Measurements from ENCODE around the gene ADISSP.
A peak's percentile ranks its signal among the peaks of the same experiment; 100 is the strongest.

The ADISSP gene

GRCh38 chr20:3755269-3755668, 12.3 kb downstream of the ADISSP start:
- no peak for DNase-seq (ENCODE audit: low read depth in 2 of 2)

DNA sequence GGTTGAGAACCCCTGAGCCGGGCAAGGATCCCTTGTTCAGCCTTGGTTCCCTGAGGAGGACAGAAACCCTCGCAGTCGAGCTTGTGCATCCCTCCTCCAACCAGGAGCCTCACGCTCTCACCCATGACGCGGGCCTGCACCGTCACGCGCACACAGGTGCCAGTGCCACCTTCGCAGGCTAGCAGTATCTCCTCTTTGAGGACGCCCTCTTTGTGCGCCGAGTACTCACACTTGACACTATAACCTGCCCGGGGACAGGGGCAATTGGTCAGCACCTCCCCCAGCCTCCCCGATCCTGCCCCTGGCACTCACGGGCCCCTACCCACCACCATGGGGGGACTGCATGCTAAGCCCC, 13.3 kb downstream of the ADISSP start:
- DNase-seq (ENCODE audit: low read depth in 2 of 2) = no peak

- DNase-seq (ENCODE audit: low read depth in 2 of 2) = no peak
Measured at GRCh38 chr20:3753501-3754275, 13.9 kb downstream of the ADISSP start.

GRCh38 chr20:3753098-3753497, 14.5 kb downstream of the ADISSP start:
- no peak for DNase-seq (ENCODE audit: low read depth in 2 of 2)

DNA sequence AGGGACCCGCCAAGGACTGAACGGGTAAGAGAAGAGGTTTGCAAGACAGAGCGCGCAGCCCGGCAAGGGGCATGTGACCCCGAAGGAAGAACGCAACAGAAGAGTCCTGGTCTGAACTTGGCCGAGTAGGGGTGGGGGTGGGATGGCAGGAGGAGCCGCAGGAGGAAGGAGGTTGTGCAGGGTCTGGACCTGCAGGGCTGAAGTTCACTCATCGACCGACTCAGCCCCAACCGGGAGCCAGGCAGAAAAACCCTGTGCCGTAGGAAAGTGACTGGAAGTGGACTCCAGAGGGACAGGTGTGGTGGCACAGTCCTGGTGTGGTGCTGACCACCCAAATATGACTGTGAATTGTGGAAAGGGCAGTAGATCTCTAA, 15.2 kb downstream of the ADISSP start:
- DNase-seq (ENCODE audit: low read depth in 2 of 2) = no peak

DNA sequence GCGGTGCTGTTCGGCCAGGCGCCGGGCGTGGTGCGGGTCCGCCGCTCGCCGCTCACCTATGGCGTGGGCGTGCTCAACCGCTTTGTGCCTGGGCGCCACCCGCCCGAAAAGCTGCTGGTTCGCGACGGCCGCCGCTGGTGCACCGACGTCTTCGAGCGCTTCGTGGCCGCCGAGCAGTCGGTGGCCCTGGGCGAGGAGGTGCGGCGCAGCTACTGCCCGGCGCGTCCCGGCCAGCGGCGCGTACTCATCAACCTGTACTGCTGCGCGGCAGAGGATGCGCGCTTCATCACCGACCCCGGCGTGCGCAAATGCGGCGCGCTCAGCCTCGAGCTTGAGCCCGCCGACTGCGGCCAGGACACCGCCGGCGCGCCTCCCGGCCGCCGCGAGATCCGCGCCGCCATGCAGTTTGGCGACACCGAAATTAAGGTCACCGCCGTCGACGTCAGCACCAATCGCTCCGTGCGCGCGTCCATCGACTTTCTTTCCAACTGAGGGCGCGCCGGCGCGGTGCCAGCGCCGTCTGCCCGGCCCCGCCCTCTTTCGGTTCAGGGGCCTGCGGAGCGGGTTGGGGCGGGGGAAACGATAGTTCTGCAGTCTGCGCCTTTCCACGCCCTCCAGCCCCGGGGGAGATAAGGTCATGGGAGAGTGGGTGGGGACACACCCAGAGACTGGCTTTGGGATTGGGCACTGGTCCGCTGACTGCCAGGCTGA, 15.7 kb downstream of the ADISSP start:
- peak; percentile 42 to 45 for DNase-seq (ENCODE audit: low read depth in 2 of 2)

DNA sequence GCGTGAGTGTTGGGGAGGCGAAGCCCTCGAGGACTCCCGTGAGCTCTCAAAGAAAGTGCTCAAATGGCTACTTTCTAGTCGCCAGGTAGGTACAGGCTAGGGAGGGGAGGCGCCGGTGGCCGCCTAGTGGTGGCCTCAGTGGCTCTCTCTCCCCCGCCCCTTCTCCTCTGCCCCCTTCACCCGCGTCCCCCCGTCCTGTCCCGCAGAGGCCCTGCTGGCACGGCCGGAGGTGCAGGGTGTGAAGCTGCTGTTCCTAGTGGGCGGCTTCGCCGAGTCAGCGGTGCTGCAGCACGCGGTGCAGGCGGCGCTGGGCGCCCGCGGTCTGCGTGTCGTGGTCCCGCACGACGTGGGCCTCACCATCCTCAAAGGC, 16.3 kb downstream of the ADISSP start:
- DNase-seq (ENCODE audit: low read depth in 2 of 2) = no peak

GRCh38 chr20:3749689-3750531, 17.6 kb downstream of the ADISSP start:
- peak; percentile 15 to 37 for DNase-seq (ENCODE audit: low read depth in 2 of 2)

DNA sequence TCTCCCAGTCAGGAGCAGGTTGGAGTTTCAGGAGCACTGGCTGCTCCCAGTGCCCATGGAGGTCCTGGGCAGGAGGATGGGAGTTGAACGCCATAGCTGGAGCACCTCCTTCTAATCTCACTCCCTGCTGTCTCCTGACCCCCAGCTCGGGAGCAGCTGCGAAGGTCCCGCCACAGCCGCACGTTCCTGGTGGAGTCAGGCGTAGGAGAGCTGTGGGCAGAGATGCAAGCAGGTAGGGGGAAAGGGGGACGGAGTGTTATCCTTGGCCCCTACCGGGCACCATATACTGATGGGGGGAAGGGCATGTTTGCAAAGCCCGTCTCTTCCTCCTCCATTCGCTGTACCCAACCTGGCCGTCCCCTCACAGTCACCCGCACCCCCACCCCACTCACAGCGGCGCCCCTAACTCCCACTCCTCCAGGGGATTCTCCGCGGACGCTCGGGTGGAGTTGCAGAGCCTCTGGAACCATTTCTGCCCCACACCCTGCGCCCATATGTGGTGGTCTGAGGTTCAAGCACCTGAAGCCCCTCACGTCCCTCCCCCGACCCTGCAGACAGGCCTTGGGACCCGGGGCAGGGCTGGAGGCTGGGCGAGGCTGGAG, 18.4 kb downstream of the ADISSP start:
- DNase-seq (ENCODE audit: low read depth in 2 of 2) = no peak

DNA sequence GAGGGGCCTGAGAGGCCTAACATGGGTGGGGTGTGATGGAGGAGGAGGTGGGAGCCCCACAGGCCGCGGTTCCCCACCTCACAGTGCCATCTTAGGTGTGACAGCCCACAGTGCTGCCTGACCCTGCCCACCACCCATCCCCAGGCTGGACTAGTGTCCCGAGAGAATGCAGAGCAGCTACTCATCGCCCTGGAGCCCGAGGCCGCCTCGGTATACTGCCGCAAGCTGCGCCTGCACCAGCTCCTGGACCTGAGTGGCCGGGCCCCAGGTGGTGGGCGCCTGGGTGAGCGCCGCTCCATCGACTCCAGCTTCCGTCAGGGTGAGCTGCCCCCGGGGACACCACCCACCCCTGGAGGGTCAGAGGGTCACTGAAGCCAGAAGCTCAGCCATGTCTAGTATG, 19.5 kb downstream of the ADISSP start:
- DNase-seq (ENCODE audit: low read depth in 2 of 2) = no peak

- no peak for DNase-seq (ENCODE audit: low read depth in 2 of 2)
Measured at GRCh38 chr20:3747471-3747870, 20.1 kb downstream of the ADISSP start.

DNA sequence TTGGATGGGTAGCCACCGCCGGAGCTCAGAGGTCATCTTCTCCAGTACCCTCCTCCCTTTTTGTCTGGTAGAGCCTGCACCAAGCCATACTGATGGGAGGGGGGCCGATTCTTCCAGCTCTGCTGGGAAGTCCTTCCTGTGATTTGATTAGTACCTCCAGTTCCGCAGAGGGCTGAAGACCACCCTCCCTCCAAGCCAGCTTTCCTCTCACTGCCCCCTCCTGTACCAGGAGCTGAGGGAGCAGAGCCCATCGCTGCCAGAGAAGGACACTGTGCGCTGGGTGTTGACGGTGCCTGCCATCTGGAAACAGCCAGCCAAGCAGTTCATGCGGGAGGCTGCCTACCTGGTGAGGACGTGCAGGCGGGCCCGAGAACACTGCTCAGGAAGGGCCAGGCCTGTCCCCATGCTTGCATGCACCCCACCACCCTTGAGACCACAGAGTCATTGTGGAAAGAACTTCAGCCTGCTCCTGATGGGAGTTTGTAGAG, 21.8 kb downstream of the ADISSP start:
- DNase-seq (ENCODE audit: low read depth in 2 of 2) = no peak

- DNase-seq (ENCODE audit: low read depth in 2 of 2) = peak; percentile 45 to 55
Measured at GRCh38 chr20:3744806-3745685, 22.5 kb downstream of the ADISSP start.

GRCh38 chr20:3744037-3744436, 23.5 kb downstream of the ADISSP start:
- DNase-seq (ENCODE audit: low read depth in 2 of 2) = no peak

DNA sequence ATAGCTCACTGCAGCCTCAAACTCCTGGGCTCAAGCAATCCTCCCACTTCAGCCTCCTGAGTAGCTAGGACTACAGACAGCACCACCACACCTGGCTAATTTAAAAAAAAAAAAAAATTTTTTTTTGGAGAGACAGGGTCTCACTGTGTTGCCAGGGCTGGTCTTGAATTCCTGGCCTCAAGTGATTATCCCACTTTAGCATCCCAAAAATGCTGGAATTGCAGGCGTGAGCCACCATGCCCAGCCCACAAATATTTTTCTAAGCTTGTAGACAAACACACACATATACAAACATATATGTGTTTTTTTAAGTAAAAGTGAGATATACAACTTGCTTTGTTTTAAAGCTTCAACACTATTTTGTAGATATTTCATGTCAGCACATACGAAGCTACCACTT, 24.3 kb downstream of the ADISSP start:
- no peak for DNase-seq (ENCODE audit: low read depth in 2 of 2)

GRCh38 chr20:3741836-3742458, 25.6 kb downstream of the ADISSP start:
- DNase-seq (ENCODE audit: low read depth in 2 of 2) = no peak

- DNase-seq (ENCODE audit: low read depth in 2 of 2) = no peak
Measured at GRCh38 chr20:3740615-3741301, 26.8 kb downstream of the ADISSP start.

- DNase-seq (ENCODE audit: low read depth in 2 of 2) = no peak
Measured at GRCh38 chr20:3739926-3740451, 27.6 kb downstream of the ADISSP start.

DNA sequence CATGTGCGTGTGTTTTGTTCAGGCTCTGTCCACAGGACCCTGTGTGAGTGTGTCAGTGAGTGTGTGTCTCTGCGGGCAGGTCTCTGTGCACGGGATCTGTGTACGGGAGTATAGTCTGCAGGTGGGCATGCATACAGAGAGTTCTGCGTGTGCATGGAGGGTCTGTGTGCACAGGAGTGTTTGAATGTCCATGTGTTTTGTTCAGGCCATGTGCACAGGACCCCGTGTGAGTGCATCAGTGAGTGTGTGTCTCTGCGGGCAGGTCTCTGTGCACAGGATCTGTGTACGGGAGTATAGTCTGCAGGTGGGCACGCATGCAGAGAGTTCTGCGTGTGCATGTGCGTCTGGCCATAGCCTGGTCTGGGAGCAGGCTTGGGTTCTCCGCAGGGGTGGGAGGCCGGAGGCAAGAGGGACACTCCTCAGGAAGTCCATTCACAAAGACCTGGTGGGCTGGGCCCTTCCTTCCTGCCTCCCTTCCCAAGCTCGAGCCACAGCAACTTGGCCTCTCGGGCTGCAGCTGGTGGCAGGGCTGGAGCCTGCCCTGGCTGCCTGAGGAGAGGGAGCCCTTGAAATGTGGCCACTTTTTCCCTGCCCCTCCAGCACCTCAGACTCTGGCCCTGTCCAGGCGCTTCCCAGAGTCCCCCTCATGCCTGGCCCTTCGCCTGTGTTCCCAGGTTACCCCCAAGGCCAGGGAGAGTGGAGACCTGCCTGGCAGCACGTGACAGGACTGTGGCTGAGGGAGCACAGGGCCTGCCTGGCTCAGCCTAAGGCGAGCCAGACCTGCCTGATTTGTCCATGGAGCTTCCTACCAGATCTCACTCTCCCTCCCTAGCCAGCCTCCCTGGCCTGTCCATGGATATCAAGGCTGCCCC, 28.3 kb downstream of the ADISSP start:
- no peak for DNase-seq (ENCODE audit: low read depth in 2 of 2)
